ENCODE results near the gene TYMS.

TYMS gene

GRCh38 chr18:623761-624620 lies 33.5 kb upstream of the TYMS start:
- peak; percentile 77 for TF ChIP-seq CTCF (IDR thresholded peaks at IDR 0.05; ENCODE audit: control insufficient read depth, extremely low read depth, insufficient read depth)
- H3K4me3 ChIP-seq (ENCODE audit: low read depth, low read length) = no peak overlapping the region
- DNase-seq (ENCODE audit: low read depth) = peak; percentile 55

GRCh38 chr18:627231-627630 lies 30.2 kb upstream of the TYMS start:
- no peak for DNase-seq (ENCODE audit: low read depth)
- no peak for TF ChIP-seq CTCF (IDR thresholded peaks at IDR 0.05; ENCODE audit: control insufficient read depth, extremely low read depth, insufficient read depth)
- H3K4me3 ChIP-seq (ENCODE audit: low read depth, low read length) = no peak overlapping the region

- no peak for TF ChIP-seq CTCF (IDR thresholded peaks at IDR 0.05; ENCODE audit: control insufficient read depth, extremely low read depth, insufficient read depth)
- DNase-seq (ENCODE audit: low read depth) = no peak
- H3K4me3 ChIP-seq (ENCODE audit: low read depth, low read length) = no peak overlapping the region
Observed at GRCh38 chr18:629269-630150, 27.9 kb upstream of the TYMS start.

DNA sequence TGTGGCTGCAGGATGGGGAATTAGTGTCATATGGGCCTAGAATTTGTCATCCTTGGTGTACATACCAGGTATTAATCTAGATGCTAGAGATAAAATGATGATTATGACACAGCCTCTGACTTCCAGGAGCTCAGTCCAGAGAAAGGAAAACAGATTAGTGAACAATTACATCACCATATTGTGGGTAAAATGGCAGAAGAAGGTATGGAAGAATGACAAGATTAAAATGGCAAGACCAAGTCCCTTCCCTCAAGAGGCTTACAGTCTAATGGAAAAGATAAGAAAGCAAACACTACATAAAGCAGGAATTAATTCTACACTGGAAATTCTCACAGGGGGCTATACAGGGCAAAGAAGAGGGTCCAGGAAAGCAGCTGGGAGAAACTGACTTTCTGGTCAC lies 25.9 kb upstream of the TYMS start:
- TF ChIP-seq CTCF (IDR thresholded peaks at IDR 0.05; ENCODE audit: control insufficient read depth, extremely low read depth, insufficient read depth) = no peak
- no peak for DNase-seq (ENCODE audit: low read depth)
- no peak overlapping the region for H3K4me3 ChIP-seq (ENCODE audit: low read depth, low read length)

DNA sequence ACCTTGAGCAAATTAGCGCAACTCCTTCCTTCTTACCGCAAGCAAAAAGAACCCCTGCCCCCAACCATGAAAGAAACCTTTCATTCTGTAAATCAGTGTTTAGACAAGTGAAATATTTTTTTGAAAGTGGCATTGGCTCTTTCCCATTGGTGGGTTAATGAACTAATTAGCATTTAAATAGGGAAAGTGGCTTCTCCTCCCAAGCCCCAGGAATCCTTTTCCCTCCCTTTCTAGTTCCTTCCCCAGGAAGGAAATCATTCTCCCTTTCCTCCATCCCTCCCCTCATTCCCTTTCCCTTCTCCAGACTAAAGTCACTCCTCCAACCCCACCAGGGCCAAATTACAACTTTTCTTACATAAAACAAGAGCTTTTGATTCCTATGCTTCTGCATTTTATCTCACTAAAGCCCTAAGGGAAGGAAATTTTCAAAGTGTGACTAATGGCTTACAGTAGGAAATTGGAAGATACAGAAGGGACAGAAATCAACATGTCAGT lies 22.9 kb upstream of the TYMS start:
- no peak overlapping the region for H3K4me3 ChIP-seq (ENCODE audit: low read depth, low read length)
- TF ChIP-seq CTCF (IDR thresholded peaks at IDR 0.05; ENCODE audit: control insufficient read depth, extremely low read depth, insufficient read depth) = no peak
- DNase-seq (ENCODE audit: low read depth) = no peak

DNA sequence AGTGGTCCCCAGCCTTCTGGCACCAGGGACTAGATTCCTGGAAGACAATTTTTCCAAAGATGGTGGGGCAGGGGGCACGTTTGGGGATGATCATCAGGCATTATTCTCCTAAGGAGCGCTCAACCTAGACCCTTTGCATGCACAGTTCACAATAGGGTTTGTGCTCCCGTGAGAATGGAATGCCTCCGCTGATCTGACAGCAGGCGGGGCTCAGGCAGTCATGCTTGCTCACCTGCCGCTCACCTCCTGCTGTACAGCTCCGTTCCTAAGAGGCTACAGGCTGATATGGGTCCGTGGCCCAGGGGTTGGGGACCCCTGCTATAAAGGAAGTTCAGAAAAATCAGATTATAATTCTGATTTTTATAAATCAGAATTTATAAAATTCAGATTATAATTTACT lies 22.3 kb upstream of the TYMS start:
- no peak for TF ChIP-seq CTCF (IDR thresholded peaks at IDR 0.05; ENCODE audit: control insufficient read depth, extremely low read depth, insufficient read depth)
- H3K4me3 ChIP-seq (ENCODE audit: low read depth, low read length) = no peak overlapping the region
- no peak for DNase-seq (ENCODE audit: low read depth)

Measured in LNCaP clone FGC (cell line).